BE2C (cell line): Measurements from ENCODE around the gene COPS3.

ENCODE experiments used
- DNase-seq: peaks from one replicate; pipeline ENCODE4 v3.0.0-alpha.2; 2020
- H3K27me3 ChIP-seq: fragments of 250-450 bp; sonication (Bioruptor Pico); 2 replicates; pipeline ENCODE4 v1.5.1; 2020; ENCODE audit warnings: mild to moderate bottlenecking
- H3K36me3 ChIP-seq: fragments of 250-450 bp; sonication (Bioruptor Pico); 2 replicates; pipeline ENCODE4 v1.5.1; 2020; ENCODE audit warnings: mild to moderate bottlenecking
- H3K4me1 ChIP-seq: fragments of 250-450 bp; sonication (Bioruptor Pico); 2 replicates; pipeline ENCODE4 v1.5.1; 2020
- H3K4me3 ChIP-seq: 2 replicates; pipeline ENCODE4 v1.5.1; 2011; ENCODE audit warnings: low read depth, low read length
- H3K9me3 ChIP-seq: fragments of 250-450 bp; sonication (Bioruptor Pico); 2 replicates; pipeline ENCODE4 v1.5.1; 2020
- CTCF ChIP-seq: IDR thresholded peaks from 2 replicates; pipeline ENCODE4 v1.5.1; 2012; ENCODE audit warnings: mild to moderate bottlenecking, low read depth, low read length

Gene COPS3

GRCh38 chr17:17216236-17216635, 64.8 kb downstream of the COPS3 start:
- Histone ChIP-seq H3K27me3 (no peaks in the 10 kb centered on the region), H3K4me1 (no peaks in the 10 kb centered on the region), H3K4me3 (no peak overlapping the region), H3K36me3 (0 out of 2 replicates have a peak, but pooled peaks cover 3% of the 10 kb centered on the region), H3K9me3 (no peaks in the 10 kb centered on the region)
- TF ChIP-seq CTCF: no peak
- no peak for DNase-seq

- H3K36me3 ChIP-seq: 0 out of 2 replicates have a peak, but pooled peaks cover 3% of the 10 kb centered on the region
- H3K27me3 ChIP-seq: no peaks in the 10 kb centered on the region
- no peaks in the 10 kb centered on the region for H3K9me3 ChIP-seq
- H3K4me1 ChIP-seq: no peaks in the 10 kb centered on the region
- TF ChIP-seq CTCF: no peak
- H3K4me3 ChIP-seq: no peak overlapping the region
- no peak for DNase-seq
These were observed 65.5 kb downstream of the COPS3 start for GRCh38 chr17:17215575-17215974.

- no peak for TF ChIP-seq CTCF
- no peaks in the 10 kb centered on the region for H3K4me1 ChIP-seq
- no peaks in the 10 kb centered on the region for H3K9me3 ChIP-seq
- H3K36me3 ChIP-seq: 0 out of 2 replicates have a peak, but pooled peaks cover 3% of the 10 kb centered on the region
- no peak overlapping the region for H3K4me3 ChIP-seq
- H3K27me3 ChIP-seq: no peaks in the 10 kb centered on the region
- DNase-seq: no peak
These were observed 66.2 kb downstream of the COPS3 start for GRCh38 chr17:17214646-17215436.

- H3K36me3 ChIP-seq: 0 out of 2 replicates have a peak, but pooled peaks cover 3% of the 10 kb centered on the region
These were observed 67.3 kb downstream of the COPS3 start for GRCh38 chr17:17213775-17214174.

GRCh38 chr17:17207998-17208397, 73.0 kb downstream of the COPS3 start:
- Histone ChIP-seq H3K36me3 (peaks cover 5% of the 10 kb centered on the region; the same call in 1 of the 2 replicates), H3K9me3 (no peaks in the 10 kb centered on the region), H3K4me1 (no peaks in the 10 kb centered on the region), H3K27me3 (no peaks in the 10 kb centered on the region), H3K4me3 (no peak overlapping the region)
- TF ChIP-seq CTCF: no peak
- no peak for DNase-seq

More at GRCh38 chr17:17213775-17214174, 67.3 kb downstream of the COPS3 start:
- no peaks in the 10 kb centered on the region for H3K4me1 ChIP-seq
- H3K4me3 ChIP-seq: no peak overlapping the region
- H3K27me3 ChIP-seq: no peaks in the 10 kb centered on the region
- no peak for DNase-seq
- no peak for TF ChIP-seq CTCF
- H3K9me3 ChIP-seq: no peaks in the 10 kb centered on the region

GRCh38 chr17:17206913-17207335, 74.1 kb downstream of the COPS3 start:
- Histone ChIP-seq H3K36me3 (peaks cover 16% of the 10 kb centered on the region), H3K4me3 (no peak overlapping the region), H3K27me3 (no peaks in the 10 kb centered on the region), H3K4me1 (no peaks in the 10 kb centered on the region), H3K9me3 (no peaks in the 10 kb centered on the region)
- TF ChIP-seq CTCF: no peak
- no peak for DNase-seq
